Pancreas (tissue), 10 donors: Measurements from ENCODE around the gene WIZ. TPM values are rescaled to one million over a fixed set of nuclear protein-coding genes. Genes with fewer than 3 reads are reported as not detected.

Source experiments
- ATAC-seq, 4 donors: fragments of 200-7000 bp; cut with Tn5 transposase; one replicate each; pipeline versions ENCODE4 v1.8.0 to v1.9.1; 2020; ENCODE audit warnings: mild to moderate bottlenecking in 4 of 4, moderate library complexity in 4 of 4
- DNase-seq, 6 donors: peaks; one replicate each; pipeline ENCODE4 v3.0.0-alpha.2; 2020
- FAIRE-seq: peaks from 2 replicates; lab custom pipeline; 2012; peaks lifted over from hg19 to GRCh38; lab: Jason Lieb, UNC
- H3K27ac ChIP-seq, 4 donors: fragments of 200-600 bp; sonication (generic); 1 replicate in 3 of 4; 2 replicates in 1 of 4; pipeline versions ENCODE4 v1.5.0 to v1.8.0; 2020
- H3K27me3 ChIP-seq, 4 donors: fragments of 200-600 bp; one replicate each; pipeline ENCODE4 v1.8.0; 2021
- H3K36me3 ChIP-seq, 3 donors: fragments of 200-600 bp; sonication (generic) in 1 of 3; one replicate each; pipeline versions ENCODE4 v1.5.0 to v1.8.0; 2020 to 2021
- H3K4me1 ChIP-seq, 3 donors: fragments of 200-600 bp; one replicate each; pipeline ENCODE4 v1.8.0; 2021
- H3K4me3 ChIP-seq, 4 donors: fragments of 200-600 bp; sonication (generic) in 2 of 4; one replicate each; pipeline versions ENCODE4 v1.5.0 to v1.8.0; 2020 to 2021
- H3K9me3 ChIP-seq, 4 donors: fragments of 200-600 bp; one replicate each; pipeline ENCODE4 v1.8.0; 2021
- WGBS, 2 donors: extraction: QIAGEN DNeasy Blood & Tissue Kit; methylation state at CpG; one replicate each; pipeline ENCODE4 v1.1.7; 2013; 5-methylcytosine and 5-hydroxymethylcytosine counted together
- intact Hi-C, 3 donors: fragments of 100-400 bp; cut with DNase I; formaldehyde crosslinking; loops; one replicate each; pipeline versions ENCODE4 v1.11.1 to v1.14.2; 2022
- polyA plus RNA-seq, 2 donors: library from polyadenylated mRNA; stranded (reverse); fragments of 200-250 nt; gene quantifications; one replicate each; pipeline ENCODE4 v1.2.3, GENCODE V29; 2013
- total RNA-seq, 6 donors: library from RNA; stranded (reverse); fragmentation: NEBNext Ultra II Directional in 4 of 6; extraction: Animal tissue kit (Norgen Biotek cat#: 25700) in 4 of 6; gene quantifications; one replicate each; pipeline versions ENCODE4 v1.2.1 to v1.2.4, GENCODE V29; 2021 to 2023
- TF ChIP-seq, protein P1 (sequence below), 4 donors: fragments of 200-600 bp; sonication (generic) in 3 of 4; IDR thresholded peaks; one replicate each; pipeline versions ENCODE4 v1.5.0 to v1.8.0; 2021; ENCODE audit warnings: antibody characterized with exemption in 4 of 4
- donor health status: healthy with polysubstance abuse.
- donor health status: DM: no; HTN: no; CAD: no; lungs with moderate emphysema.
- donor health status: DM: no; HTN: no; CAD: no.
- donor health status: control.
- donor health status: control.
- donor health status: Bipolar disorder and iron deficiency.
- donor health status: DM: yes; HTN: yes; CAD: no.
- donor health status: DM: no; HTN: no; CAD: no.
- donor health status: DM: no; HTN: no; CAD: no.
- donor health status: DM: yes; HTN: yes; CAD: no.

Gene WIZ
- total and polyA plus RNA-seq, 8 donors: 11.0 to 23.2 (median 16.0) TPM

DNA sequence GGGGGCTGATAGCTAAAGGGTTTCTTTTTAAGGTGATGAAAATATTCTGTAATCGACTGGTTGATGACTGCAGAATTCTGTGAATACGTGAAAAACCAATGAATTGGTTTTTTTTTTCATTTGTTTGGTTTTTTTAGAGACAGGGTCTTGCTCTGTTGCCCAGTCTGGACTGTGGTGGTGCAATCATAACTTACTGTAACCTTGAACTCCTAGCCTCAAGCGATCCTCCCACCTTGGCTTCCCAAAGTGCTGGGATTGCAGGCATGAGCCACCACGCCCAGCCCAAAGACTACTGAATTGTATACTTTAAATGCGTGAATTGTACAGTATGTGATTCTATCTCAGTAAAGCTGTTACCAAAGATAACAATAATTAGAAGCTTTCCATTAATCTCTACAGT lies 55.3 kb downstream of the WIZ start:
- H3K9me3 ChIP-seq: no peaks in the 10 kb centered on the region
- intact Hi-C loops: no loop called here
- ATAC-seq (no peak), FAIRE-seq (no peak), DNase-seq (no peak)
- no peaks in the 10 kb centered on the region for H3K27me3 ChIP-seq
- no peaks in the 10 kb centered on the region for H3K4me1 ChIP-seq
- H3K4me3 ChIP-seq: no peak overlapping the region
- H3K36me3 ChIP-seq: peaks cover 8 to 39% (median 39%) of the 10 kb centered on the region in 3 donors
- WGBS, 2 donors: 87 to 89% methylated on average over 5 of the region's 5 CpGs
- TF ChIP-seq, protein P1, sequence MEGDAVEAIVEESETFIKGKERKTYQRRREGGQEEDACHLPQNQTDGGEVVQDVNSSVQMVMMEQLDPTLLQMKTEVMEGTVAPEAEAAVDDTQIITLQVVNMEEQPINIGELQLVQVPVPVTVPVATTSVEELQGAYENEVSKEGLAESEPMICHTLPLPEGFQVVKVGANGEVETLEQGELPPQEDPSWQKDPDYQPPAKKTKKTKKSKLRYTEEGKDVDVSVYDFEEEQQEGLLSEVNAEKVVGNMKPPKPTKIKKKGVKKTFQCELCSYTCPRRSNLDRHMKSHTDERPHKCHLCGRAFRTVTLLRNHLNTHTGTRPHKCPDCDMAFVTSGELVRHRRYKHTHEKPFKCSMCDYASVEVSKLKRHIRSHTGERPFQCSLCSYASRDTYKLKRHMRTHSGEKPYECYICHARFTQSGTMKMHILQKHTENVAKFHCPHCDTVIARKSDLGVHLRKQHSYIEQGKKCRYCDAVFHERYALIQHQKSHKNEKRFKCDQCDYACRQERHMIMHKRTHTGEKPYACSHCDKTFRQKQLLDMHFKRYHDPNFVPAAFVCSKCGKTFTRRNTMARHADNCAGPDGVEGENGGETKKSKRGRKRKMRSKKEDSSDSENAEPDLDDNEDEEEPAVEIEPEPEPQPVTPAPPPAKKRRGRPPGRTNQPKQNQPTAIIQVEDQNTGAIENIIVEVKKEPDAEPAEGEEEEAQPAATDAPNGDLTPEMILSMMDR (IDR thresholded peaks at IDR 0.05): no peak
- H3K27ac ChIP-seq: no peak overlapping the region

DNA sequence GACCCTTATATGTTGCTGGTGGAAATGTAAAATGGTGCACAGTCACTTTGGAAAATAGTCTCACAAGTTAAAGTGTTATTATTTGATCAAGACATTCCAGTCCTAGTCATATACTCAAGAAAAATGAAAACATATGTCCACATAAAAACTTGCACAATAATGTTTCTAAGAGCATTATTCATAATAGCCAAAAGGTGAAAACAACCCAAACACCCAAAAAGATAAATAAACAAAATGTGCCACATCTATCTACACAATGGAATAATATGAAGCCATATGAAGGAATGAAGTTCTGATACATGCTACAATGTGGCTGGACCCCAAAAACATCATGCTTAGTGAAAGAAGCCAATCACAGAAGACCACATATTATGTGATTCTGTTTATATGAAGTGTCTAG lies 55.8 kb downstream of the WIZ start:
- peaks cover 8 to 34% (median 34%) of the 10 kb centered on the region in 3 donors for H3K36me3 ChIP-seq

DNA sequence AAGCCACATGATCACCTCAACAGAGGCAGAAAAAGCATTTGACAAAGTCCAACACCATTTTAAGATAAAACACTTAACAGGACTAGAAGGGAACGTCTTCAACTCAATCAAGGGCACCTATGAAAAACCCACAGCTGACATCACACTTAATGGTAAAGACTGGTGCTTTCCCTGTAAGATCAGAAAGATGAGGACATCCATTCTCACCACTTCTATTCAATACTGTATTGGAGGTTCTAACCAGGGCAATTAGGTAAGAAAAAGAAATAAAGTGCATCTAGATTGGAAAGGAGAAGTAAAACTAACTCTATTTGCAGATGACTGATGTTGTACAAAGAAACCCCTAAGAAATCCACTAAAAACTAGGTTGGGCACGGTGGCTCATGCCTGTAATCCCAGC lies 58.9 kb downstream of the WIZ start:
- FAIRE-seq (no peak), DNase-seq (no peak), ATAC-seq (no peak)
- 73 to 75% methylated on average over 2 of the region's 2 CpGs for WGBS, 2 donors
- Histone ChIP-seq H3K9me3 (no peaks in the 10 kb centered on the region), H3K36me3 (peaks cover 4 to 8% (median 7%) of the 10 kb centered on the region in 3 donors), H3K4me1 (no peaks in the 10 kb centered on the region), H3K27me3 (no peaks in the 10 kb centered on the region), H3K4me3 (no peak overlapping the region), H3K27ac (no peak overlapping the region)
- TF ChIP-seq, protein P1 (IDR thresholded peaks at IDR 0.05): no peak
- intact Hi-C loops: no loop called here

More for the DNA sequence above, 55.8 kb downstream of the WIZ start:
- Histone ChIP-seq H3K9me3 (no peaks in the 10 kb centered on the region), H3K4me1 (no peaks in the 10 kb centered on the region), H3K27ac (no peak overlapping the region), H3K27me3 (no peaks in the 10 kb centered on the region), H3K4me3 (no peak overlapping the region)
- TF ChIP-seq, protein P1 (IDR thresholded peaks at IDR 0.05): no peak
- FAIRE-seq (no peak), ATAC-seq (no peak), DNase-seq (no peak)
- intact Hi-C loops: no loop called here

DNA sequence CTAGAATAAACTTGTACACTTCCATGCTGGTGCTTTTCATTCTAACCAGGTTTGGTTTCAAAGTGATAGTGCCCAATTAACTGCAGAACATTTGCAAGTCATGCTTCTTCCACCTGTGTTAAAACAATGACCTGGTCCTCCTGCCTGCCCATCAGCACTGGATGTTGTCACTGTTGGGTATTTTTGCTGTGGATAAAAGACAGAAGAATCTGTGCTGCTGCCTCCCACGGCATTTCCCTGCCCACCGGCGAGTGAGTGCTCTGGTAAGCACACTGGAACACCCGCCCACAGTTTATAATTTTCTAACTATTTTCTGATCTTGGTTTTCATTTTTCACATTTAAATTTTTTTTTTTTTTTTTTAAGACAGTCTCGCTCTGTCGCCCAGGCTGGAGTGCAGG lies 67.9 kb downstream of the WIZ start:
- DNase-seq (no peak), FAIRE-seq (no peak), ATAC-seq (no peak)
- Histone ChIP-seq H3K4me3 (no peak overlapping the region), H3K27ac (no peak overlapping the region), H3K9me3 (no peaks in the 10 kb centered on the region), H3K27me3 (no peaks in the 10 kb centered on the region), H3K36me3 (no peaks in the 10 kb centered on the region), H3K4me1 (peaks cover 0 to 12% (median 0%) of the 10 kb centered on the region in 3 donors)
- TF ChIP-seq, protein P1 (IDR thresholded peaks at IDR 0.05): no peak
- intact Hi-C loops: no loop called here
- 90 to 92% methylated on average over 6 of the region's 6 CpGs for WGBS, 2 donors

DNA sequence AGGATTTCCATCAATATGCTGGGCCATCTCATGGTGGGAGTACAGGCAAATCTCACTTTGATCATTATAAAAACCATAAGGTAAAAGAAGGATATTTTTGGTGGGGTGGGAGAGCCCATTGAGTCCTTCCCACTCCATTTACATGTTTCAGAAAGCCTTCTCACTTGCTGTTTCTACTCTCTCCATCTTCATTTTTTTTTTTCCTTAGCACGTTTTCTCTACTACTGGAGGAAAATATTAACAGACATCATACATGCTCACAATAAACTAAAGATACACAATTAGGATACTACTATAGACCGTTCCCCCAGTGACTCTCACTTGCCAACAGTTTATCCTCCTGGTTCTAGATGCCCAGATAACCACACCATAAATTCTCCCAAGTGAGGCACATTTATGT lies 68.3 kb downstream of the WIZ start:
- H3K27ac ChIP-seq: no peak overlapping the region
- peaks cover 0 to 15% (median 0%) of the 10 kb centered on the region in 3 donors for H3K4me1 ChIP-seq
- ATAC-seq: no peak
- intact Hi-C loops: no loop called here
- DNase-seq: no peak
- no peaks in the 10 kb centered on the region for H3K9me3 ChIP-seq
- 82 to 88% methylated on average over 2 of the region's 2 CpGs for WGBS, 2 donors
- TF ChIP-seq, protein P1 (IDR thresholded peaks at IDR 0.05): no peak
- H3K27me3 ChIP-seq: no peaks in the 10 kb centered on the region
- H3K36me3 ChIP-seq: no peaks in the 10 kb centered on the region
- FAIRE-seq: no peak
- no peak overlapping the region for H3K4me3 ChIP-seq
